MG63 (cell line): ENCODE results near the gene PPP4R2. TPM values are rescaled to one million over a fixed set of nuclear protein-coding genes. Genes with fewer than 3 reads are reported as not detected.

Experiments used
- DNase-seq: peaks from one replicate; pipeline ENCODE4 v3.0.0-alpha.2; 2020
- H3K27me3 ChIP-seq: fragments of 250-450 bp; sonication (Bioruptor Pico); 2 replicates; pipeline ENCODE4 v1.5.1; 2020; ENCODE audit warnings: mild to moderate bottlenecking, moderate library complexity
- H3K36me3 ChIP-seq: fragments of 250-450 bp; sonication (Bioruptor Pico); 2 replicates; pipeline ENCODE4 v1.5.1; 2020; ENCODE audit warnings: mild to moderate bottlenecking, moderate library complexity
- H3K4me3 ChIP-seq: fragments of 250-450 bp; sonication (Bioruptor Pico); 2 replicates; pipeline ENCODE4 v1.5.1; 2020; ENCODE audit warnings: mild to moderate bottlenecking, moderate library complexity
- H3K9me3 ChIP-seq: fragments of 250-450 bp; sonication (Bioruptor Pico); 2 replicates; pipeline ENCODE4 v1.5.1; 2020; ENCODE audit warnings: mild to moderate bottlenecking, moderate library complexity
- total RNA-seq: library from RNA; depleted of rRNA; stranded (reverse); fragments of >200 nt; shearing (Covaris generic); gene quantifications from 2 replicates; pipeline ENCODE4 v1.2.3, GENCODE V29; 2014; ENCODE audit warnings: low replicate concordance

Gene PPP4R2
- total RNA-seq, 1 experiment from 2014 or later, result 18.9 TPM

- no peaks in the 10 kb centered on the region for H3K36me3 ChIP-seq
- H3K4me3 ChIP-seq, result no peak overlapping the region
- DNase-seq, result no peak
- H3K9me3 ChIP-seq, result no peaks in the 10 kb centered on the region
- no peaks in the 10 kb centered on the region for H3K27me3 ChIP-seq
Measured at GRCh38 chr3:72972706-72973030, 23.9 kb upstream of the PPP4R2 start.

- Histone ChIP-seq H3K4me3 (no peak overlapping the region), H3K9me3 (no peaks in the 10 kb centered on the region), H3K27me3 (no peaks in the 10 kb centered on the region), H3K36me3 (no peaks in the 10 kb centered on the region)
- no peak for DNase-seq
Measured at GRCh38 chr3:72973031-72973723, 23.4 kb upstream of the PPP4R2 start.

GRCh38 chr3:72973786-72974185 lies 22.8 kb upstream of the PPP4R2 start:
- DNase-seq, result no peak
- Histone ChIP-seq H3K9me3 (no peaks in the 10 kb centered on the region), H3K4me3 (no peak overlapping the region), H3K27me3 (no peaks in the 10 kb centered on the region), H3K36me3 (no peaks in the 10 kb centered on the region)

GRCh38 chr3:72974956-72975355 lies 21.7 kb upstream of the PPP4R2 start:
- H3K27me3 ChIP-seq, result no peaks in the 10 kb centered on the region
- H3K4me3 ChIP-seq, result no peak overlapping the region
- H3K36me3 ChIP-seq, result no peaks in the 10 kb centered on the region
- no peak for DNase-seq
- H3K9me3 ChIP-seq, result no peaks in the 10 kb centered on the region

GRCh38 chr3:72976281-72976741 lies 20.3 kb upstream of the PPP4R2 start:
- DNase-seq, result no peak
- Histone ChIP-seq H3K36me3 (no peaks in the 10 kb centered on the region), H3K9me3 (no peaks in the 10 kb centered on the region), H3K27me3 (no peaks in the 10 kb centered on the region), H3K4me3 (no peak overlapping the region)

- no peak for DNase-seq
- H3K4me3 ChIP-seq, result no peak overlapping the region
Measured at GRCh38 chr3:72977060-72977808, 19.4 kb upstream of the PPP4R2 start.

GRCh38 chr3:72982609-72983366 lies 13.8 kb upstream of the PPP4R2 start:
- H3K9me3 ChIP-seq, result peaks cover 2% of the 10 kb centered on the region; the same call in 1 of the 2 replicates
- H3K36me3 ChIP-seq, result no peaks in the 10 kb centered on the region
- no peak for DNase-seq
- H3K4me3 ChIP-seq, result no peak overlapping the region
- no peaks in the 10 kb centered on the region for H3K27me3 ChIP-seq

More at GRCh38 chr3:72977060-72977808, 19.4 kb upstream of the PPP4R2 start:
- no peaks in the 10 kb centered on the region for H3K36me3 ChIP-seq
- no peaks in the 10 kb centered on the region for H3K9me3 ChIP-seq
- no peaks in the 10 kb centered on the region for H3K27me3 ChIP-seq

- H3K4me3 ChIP-seq, result no peak overlapping the region
- H3K27me3 ChIP-seq, result no peaks in the 10 kb centered on the region
- DNase-seq, result no peak
- peaks cover 2% of the 10 kb centered on the region; the same call in 1 of the 2 replicates for H3K9me3 ChIP-seq
- no peaks in the 10 kb centered on the region for H3K36me3 ChIP-seq
Measured at GRCh38 chr3:72985576-72985975, 11.0 kb upstream of the PPP4R2 start.

- Histone ChIP-seq H3K36me3 (no peaks in the 10 kb centered on the region), H3K27me3 (no peaks in the 10 kb centered on the region), H3K4me3 (no peak overlapping the region), H3K9me3 (no peaks in the 10 kb centered on the region; the same call in 1 of the 2 replicates)
- no peak for DNase-seq
Measured at GRCh38 chr3:72990701-72991395, 5.8 kb upstream of the PPP4R2 start.

GRCh38 chr3:72991522-72991921 lies 5.1 kb upstream of the PPP4R2 start:
- Histone ChIP-seq H3K9me3 (no peaks in the 10 kb centered on the region), H3K36me3 (no peaks in the 10 kb centered on the region), H3K4me3 (no peak overlapping the region), H3K27me3 (no peaks in the 10 kb centered on the region)
- DNase-seq, result no peak

GRCh38 chr3:72993391-72993790 lies 3.2 kb upstream of the PPP4R2 start:
- H3K36me3 ChIP-seq, result peaks cover 5% of the 10 kb centered on the region
- no peaks in the 10 kb centered on the region for H3K27me3 ChIP-seq
- no peak for DNase-seq
- no peak overlapping the region for H3K4me3 ChIP-seq
- H3K9me3 ChIP-seq, result no peaks in the 10 kb centered on the region

GRCh38 chr3:72995337-72995736 lies 1.3 kb upstream of the PPP4R2 start:
- DNase-seq, result no peak
- H3K36me3 ChIP-seq, result peaks cover 22% of the 10 kb centered on the region

GRCh38 chr3:72996121-72996472 lies 514 bp upstream of the PPP4R2 start:
- H3K4me3 ChIP-seq, result peak overlapping the region; percentile 82
- no peak for DNase-seq
- no peaks in the 10 kb centered on the region for H3K9me3 ChIP-seq
- peaks cover 25% of the 10 kb centered on the region for H3K36me3 ChIP-seq
- H3K27me3 ChIP-seq, result no peaks in the 10 kb centered on the region

More at GRCh38 chr3:72995337-72995736, 1.3 kb upstream of the PPP4R2 start:
- no peaks in the 10 kb centered on the region for H3K27me3 ChIP-seq
- no peak overlapping the region for H3K4me3 ChIP-seq
- H3K9me3 ChIP-seq, result no peaks in the 10 kb centered on the region

- H3K4me3 ChIP-seq, result peak overlapping the region; percentile 82
- H3K9me3 ChIP-seq, result no peaks in the 10 kb centered on the region
- DNase-seq, result peak; percentile 4
- peaks cover 30% of the 10 kb centered on the region for H3K36me3 ChIP-seq
- no peaks in the 10 kb centered on the region for H3K27me3 ChIP-seq
Measured at GRCh38 chr3:72997421-72997961, 880 bp downstream of the PPP4R2 start.

GRCh38 chr3:72998466-72998865 lies 1.9 kb downstream of the PPP4R2 start:
- Histone ChIP-seq H3K27me3 (no peaks in the 10 kb centered on the region), H3K9me3 (no peaks in the 10 kb centered on the region), H3K36me3 (peaks cover 33% of the 10 kb centered on the region), H3K4me3 (peak overlapping the region; percentile 82)
- DNase-seq, result no peak

- DNase-seq, result no peak
- Histone ChIP-seq H3K27me3 (no peaks in the 10 kb centered on the region), H3K36me3 (peaks cover 37% of the 10 kb centered on the region), H3K9me3 (no peaks in the 10 kb centered on the region), H3K4me3 (no peak overlapping the region)
Measured at GRCh38 chr3:72999951-73000350, 3.3 kb downstream of the PPP4R2 start.
